GM10248 (cell line): Measurements from ENCODE around the gene PCDH20.

Experiments used
- CTCF ChIA-PET: fragments of 300-600 bp; sonication (Branson Sonifier 250); formaldehyde crosslinking; extraction: SDS; loops from one replicate; lab custom pipeline; 2021; ENCODE audit warnings: antibody characterized with exemption; lab: Yijun Ruan, JAX
- POLR2A ChIA-PET: fragments of 350-650 bp; sonication (Branson Sonifier 250); formaldehyde crosslinking; extraction: SDS; loops from one replicate; lab custom pipeline; 2020; ENCODE audit warnings: antibody characterized with exemption; lab: Yijun Ruan, JAX
- DNase-seq: peaks from one replicate; pipeline ENCODE4 v3.0.0; 2012; ENCODE audit errors: extremely low spot score
- CTCF ChIP-seq: IDR thresholded peaks from 2 replicates; pipeline ENCODE4 v1.5.1; 2012; ENCODE audit warnings: mild to moderate bottlenecking, low read depth; ENCODE audit errors: extremely low read depth, missing control alignments, control extremely low read depth

The PCDH20 gene

GRCh38 chr13:61415058-61415721, 459 bp downstream of the PCDH20 start:
- ChIA-PET CTCF (no interaction called here), POLR2A (no interaction called here)
- peak; percentile 6 for DNase-seq
- TF ChIP-seq CTCF, result no peak

GRCh38 chr13:61414686-61415057, 977 bp downstream of the PCDH20 start:
- POLR2A ChIA-PET, result no interaction called here
- CTCF ChIA-PET, result no interaction called here
- no peak for TF ChIP-seq CTCF
- DNase-seq, result no peak

- no peak for TF ChIP-seq CTCF
- ChIA-PET CTCF (no interaction called here), POLR2A (no interaction called here)
- no peak for DNase-seq
These were observed 1.8 kb downstream of the PCDH20 start for GRCh38 chr13:61413572-61414535.

- POLR2A ChIA-PET, result no interaction called here
- DNase-seq, result peak; percentile 16
- peak; percentile 35 for TF ChIP-seq CTCF
- CTCF ChIA-PET, result interaction anchor here (0.8 to 2.1 kb wide), 10 partner anchors 10 to 962 kb away, joined by 3 to 8 read pairs (median 4); no protein-coding TSS in a partner anchor
These were observed 4.9 kb downstream of the PCDH20 start for GRCh38 chr13:61410669-61411297.

GRCh38 chr13:61410266-61410665, 5.4 kb downstream of the PCDH20 start:
- ChIA-PET CTCF (interaction anchor here (0.8 to 2.1 kb wide), 6 partner anchors 10 to 785 kb away, joined by 3 to 8 read pairs (median 4); no protein-coding TSS in a partner anchor), POLR2A (no interaction called here)
- no peak for DNase-seq
- TF ChIP-seq CTCF, result no peak

- CTCF ChIA-PET, result no interaction called here
- DNase-seq, result no peak
- POLR2A ChIA-PET, result no interaction called here
- TF ChIP-seq CTCF, result no peak
These were observed 7.1 kb downstream of the PCDH20 start for GRCh38 chr13:61408571-61408970.
